ENCODE data around the gene RPL7A.
"Not testable (repeated sequence)": the region's sequence is repeated elsewhere in the genome, so short reads cannot be mapped to it uniquely, and the experiment has no call there.

RPL7A gene

GRCh38 chr9:133385452-133385851, 37.4 kb downstream of the RPL7A start:
- Histone ChIP-seq H3K4me1 (ENCODE audit: control insufficient read depth in 2 of 2, insufficient read depth in 2 of 2, low read length in 2 of 2) (no peaks in the 10 kb centered on the region), H3K4me3 (ENCODE audit: low read length in 2 of 2) (no peak overlapping the region), H3K9ac (ENCODE audit: low read depth in 1 of 2, low read length in 2 of 2) (no peak overlapping the region), H3K9me3 (ENCODE audit: control insufficient read depth in 2 of 2, low read length in 2 of 2) (no peaks in the 10 kb centered on the region), H3K36me3 (ENCODE audit: control insufficient read depth in 2 of 2, insufficient read depth in 2 of 2, low read length in 2 of 2) (no peaks in the 10 kb centered on the region), H3K27me3 (ENCODE audit: control insufficient read depth in 2 of 2, insufficient read depth in 2 of 2, low read length in 2 of 2) (no peaks in the 10 kb centered on the region), H3K27ac (ENCODE audit: low read depth in 2 of 2, low read length in 2 of 2) (no peak overlapping the region)

GRCh38 chr9:133386338-133386737, 38.3 kb downstream of the RPL7A start:
- Histone ChIP-seq H3K4me3 (ENCODE audit: low read length in 2 of 2) (no peak overlapping the region), H3K27ac (ENCODE audit: low read depth in 2 of 2, low read length in 2 of 2) (no peak overlapping the region), H3K9me3 (ENCODE audit: control insufficient read depth in 2 of 2, low read length in 2 of 2) (no peaks in the 10 kb centered on the region), H3K36me3 (ENCODE audit: control insufficient read depth in 2 of 2, insufficient read depth in 2 of 2, low read length in 2 of 2) (no peaks in the 10 kb centered on the region), H3K9ac (ENCODE audit: low read depth in 1 of 2, low read length in 2 of 2) (no peak overlapping the region), H3K27me3 (ENCODE audit: control insufficient read depth in 2 of 2, insufficient read depth in 2 of 2, low read length in 2 of 2) (no peaks in the 10 kb centered on the region), H3K4me1 (ENCODE audit: control insufficient read depth in 2 of 2, insufficient read depth in 2 of 2, low read length in 2 of 2) (no peaks in the 10 kb centered on the region)

GRCh38 chr9:133387680-133388079, 39.7 kb downstream of the RPL7A start:
- H3K27me3 ChIP-seq (ENCODE audit: control insufficient read depth in 2 of 2, insufficient read depth in 2 of 2, low read length in 2 of 2) = no peaks in the 10 kb centered on the region
- H3K4me3 ChIP-seq (ENCODE audit: low read length in 2 of 2) = no peak overlapping the region
- H3K27ac ChIP-seq (ENCODE audit: low read depth in 2 of 2, low read length in 2 of 2) = no peak overlapping the region
- H3K36me3 ChIP-seq (ENCODE audit: control insufficient read depth in 2 of 2, insufficient read depth in 2 of 2, low read length in 2 of 2) = no peaks in the 10 kb centered on the region
- no peak overlapping the region for H3K9ac ChIP-seq (ENCODE audit: low read depth in 1 of 2, low read length in 2 of 2)
- no peaks in the 10 kb centered on the region for H3K4me1 ChIP-seq (ENCODE audit: control insufficient read depth in 2 of 2, insufficient read depth in 2 of 2, low read length in 2 of 2)
- no peaks in the 10 kb centered on the region for H3K9me3 ChIP-seq (ENCODE audit: control insufficient read depth in 2 of 2, low read length in 2 of 2)

GRCh38 chr9:133389025-133389557, 41.1 kb downstream of the RPL7A start:
- Histone ChIP-seq H3K9ac (ENCODE audit: low read depth in 1 of 2, low read length in 2 of 2) (no peak overlapping the region), H3K36me3 (ENCODE audit: control insufficient read depth in 2 of 2, insufficient read depth in 2 of 2, low read length in 2 of 2) (no peaks in the 10 kb centered on the region), H3K27ac (ENCODE audit: low read depth in 2 of 2, low read length in 2 of 2) (no peak overlapping the region), H3K4me1 (ENCODE audit: control insufficient read depth in 2 of 2, insufficient read depth in 2 of 2, low read length in 2 of 2) (no peaks in the 10 kb centered on the region), H3K27me3 (ENCODE audit: control insufficient read depth in 2 of 2, insufficient read depth in 2 of 2, low read length in 2 of 2) (no peaks in the 10 kb centered on the region), H3K4me3 (ENCODE audit: low read length in 2 of 2) (no peak overlapping the region), H3K9me3 (ENCODE audit: control insufficient read depth in 2 of 2, low read length in 2 of 2) (no peaks in the 10 kb centered on the region)

- Histone ChIP-seq H3K4me3 (ENCODE audit: low read length in 2 of 2) (no peak overlapping the region), H3K27ac (ENCODE audit: low read depth in 2 of 2, low read length in 2 of 2) (no peak overlapping the region), H3K27me3 (ENCODE audit: control insufficient read depth in 2 of 2, insufficient read depth in 2 of 2, low read length in 2 of 2) (peaks cover 0 to 1% of the 10 kb centered on the region in 2 donors), H3K9ac (ENCODE audit: low read depth in 1 of 2, low read length in 2 of 2) (no peak overlapping the region), H3K4me1 (ENCODE audit: control insufficient read depth in 2 of 2, insufficient read depth in 2 of 2, low read length in 2 of 2) (no peaks in the 10 kb centered on the region), H3K36me3 (ENCODE audit: control insufficient read depth in 2 of 2, insufficient read depth in 2 of 2, low read length in 2 of 2) (no peaks in the 10 kb centered on the region), H3K9me3 (ENCODE audit: control insufficient read depth in 2 of 2, low read length in 2 of 2) (no peaks in the 10 kb centered on the region)
Observed at GRCh38 chr9:133389562-133389961, 41.5 kb downstream of the RPL7A start.

- Histone ChIP-seq H3K4me1 (ENCODE audit: control insufficient read depth in 2 of 2, insufficient read depth in 2 of 2, low read length in 2 of 2) (no peaks in the 10 kb centered on the region), H3K9me3 (ENCODE audit: control insufficient read depth in 2 of 2, low read length in 2 of 2) (no peaks in the 10 kb centered on the region), H3K27me3 (ENCODE audit: control insufficient read depth in 2 of 2, insufficient read depth in 2 of 2, low read length in 2 of 2) (peaks cover 0 to 5% of the 10 kb centered on the region in 2 donors), H3K9ac (ENCODE audit: low read depth in 1 of 2, low read length in 2 of 2) (no peak overlapping the region), H3K27ac (ENCODE audit: low read depth in 2 of 2, low read length in 2 of 2) (no peak overlapping the region), H3K4me3 (ENCODE audit: low read length in 2 of 2) (no peak overlapping the region), H3K36me3 (ENCODE audit: control insufficient read depth in 2 of 2, insufficient read depth in 2 of 2, low read length in 2 of 2) (no peaks in the 10 kb centered on the region)
Observed at GRCh38 chr9:133390713-133391112, 42.7 kb downstream of the RPL7A start.

GRCh38 chr9:133391449-133391848, 43.4 kb downstream of the RPL7A start:
- not testable (repeated sequence) for H3K36me3 ChIP-seq (ENCODE audit: control insufficient read depth in 2 of 2, insufficient read depth in 2 of 2, low read length in 2 of 2); H3K27ac ChIP-seq (ENCODE audit: low read depth in 2 of 2, low read length in 2 of 2); H3K9ac ChIP-seq (ENCODE audit: low read depth in 1 of 2, low read length in 2 of 2); H3K27me3 ChIP-seq (ENCODE audit: control insufficient read depth in 2 of 2, insufficient read depth in 2 of 2, low read length in 2 of 2); H3K4me1 ChIP-seq (ENCODE audit: control insufficient read depth in 2 of 2, insufficient read depth in 2 of 2, low read length in 2 of 2); H3K9me3 ChIP-seq (ENCODE audit: control insufficient read depth in 2 of 2, low read length in 2 of 2); H3K4me3 ChIP-seq (ENCODE audit: low read length in 2 of 2)

GRCh38 chr9:133392308-133392707, 44.3 kb downstream of the RPL7A start:
- not testable (repeated sequence) for H3K9ac ChIP-seq (ENCODE audit: low read depth in 1 of 2, low read length in 2 of 2); H3K36me3 ChIP-seq (ENCODE audit: control insufficient read depth in 2 of 2, insufficient read depth in 2 of 2, low read length in 2 of 2); H3K27ac ChIP-seq (ENCODE audit: low read depth in 2 of 2, low read length in 2 of 2); H3K27me3 ChIP-seq (ENCODE audit: control insufficient read depth in 2 of 2, insufficient read depth in 2 of 2, low read length in 2 of 2); H3K9me3 ChIP-seq (ENCODE audit: control insufficient read depth in 2 of 2, low read length in 2 of 2); H3K4me1 ChIP-seq (ENCODE audit: control insufficient read depth in 2 of 2, insufficient read depth in 2 of 2, low read length in 2 of 2); H3K4me3 ChIP-seq (ENCODE audit: low read length in 2 of 2)

GRCh38 chr9:133393399-133393798, 45.4 kb downstream of the RPL7A start:
- H3K4me1 ChIP-seq (ENCODE audit: control insufficient read depth in 2 of 2, insufficient read depth in 2 of 2, low read length in 2 of 2) = no peaks in the 10 kb centered on the region
- no peak overlapping the region for H3K4me3 ChIP-seq (ENCODE audit: low read length in 2 of 2)
- no peaks in the 10 kb centered on the region for H3K36me3 ChIP-seq (ENCODE audit: control insufficient read depth in 2 of 2, insufficient read depth in 2 of 2, low read length in 2 of 2)
- peaks cover 5 to 13% of the 10 kb centered on the region in 2 donors for H3K27me3 ChIP-seq (ENCODE audit: control insufficient read depth in 2 of 2, insufficient read depth in 2 of 2, low read length in 2 of 2)
- H3K9ac ChIP-seq (ENCODE audit: low read depth in 1 of 2, low read length in 2 of 2) = no peak overlapping the region
- no peaks in the 10 kb centered on the region for H3K9me3 ChIP-seq (ENCODE audit: control insufficient read depth in 2 of 2, low read length in 2 of 2)
- no peak overlapping the region for H3K27ac ChIP-seq (ENCODE audit: low read depth in 2 of 2, low read length in 2 of 2)

- Histone ChIP-seq H3K27me3 (ENCODE audit: control insufficient read depth in 2 of 2, insufficient read depth in 2 of 2, low read length in 2 of 2) (peaks cover 5 to 13% of the 10 kb centered on the region in 2 donors), H3K9me3 (ENCODE audit: control insufficient read depth in 2 of 2, low read length in 2 of 2) (no peaks in the 10 kb centered on the region), H3K36me3 (ENCODE audit: control insufficient read depth in 2 of 2, insufficient read depth in 2 of 2, low read length in 2 of 2) (no peaks in the 10 kb centered on the region), H3K4me1 (ENCODE audit: control insufficient read depth in 2 of 2, insufficient read depth in 2 of 2, low read length in 2 of 2) (no peaks in the 10 kb centered on the region), H3K27ac (ENCODE audit: low read depth in 2 of 2, low read length in 2 of 2) (no peak overlapping the region), H3K9ac (ENCODE audit: low read depth in 1 of 2, low read length in 2 of 2) (no peak overlapping the region), H3K4me3 (ENCODE audit: low read length in 2 of 2) (no peak overlapping the region)
Observed at GRCh38 chr9:133394687-133395271, 46.8 kb downstream of the RPL7A start.

Data from mucosa of rectum (tissue), 2 donors.